Endothelial cell of umbilical vein (primary cell): Measurements from ENCODE around the gene RPS5. TPM values are rescaled to one million over a fixed set of nuclear protein-coding genes. Genes with fewer than 3 reads are reported as not detected.

Experiments used
- BruUV-seq: library from RNA; stranded (reverse); fragments of 400-500 nt; replicated peaks from 2 replicates; lab custom pipeline; 2021; lab: Mats Ljungman, UMichigan
- CTCF ChIA-PET: fragments of 300-600, 350-600 bp; sonication (Branson Sonifier 250); formaldehyde crosslinking; loops from one replicate; lab custom pipeline; 2021; ENCODE audit warnings: antibody characterized with exemption, inconsistent platforms; lab: Charles Lee
- POLR2A ChIA-PET: fragments of 300-600, 350-600 bp; sonication (Branson Sonifier 250); formaldehyde crosslinking; loops from one replicate; lab custom pipeline; 2021; ENCODE audit warnings: antibody characterized with exemption, inconsistent platforms; lab: Charles Lee
- DNase-seq: peaks from one replicate; pipeline ENCODE4 v3.0.0-alpha.2; 2011; ENCODE audit warnings: low read depth, low spot score
- FAIRE-seq: peaks from 2 replicates; lab custom pipeline; 2011; peaks lifted over from hg19 to GRCh38; lab: Jason Lieb, UNC
- H2AFZ ChIP-seq: 2 replicates; pipeline ENCODE4 v1.6.0; 2012; ENCODE audit warnings: low read depth, low read length, control low read depth, inconsistent platforms
- H3K27ac ChIP-seq: 2 replicates; pipeline ENCODE4 v1.5.1; 2011; ENCODE audit warnings: low read depth, mild to moderate bottlenecking, control low read depth, low read length, moderate library complexity; ENCODE audit not compliant: insufficient read depth
- H3K27me3 ChIP-seq, 2 experiments: 2 replicates each; pipeline versions ENCODE4 v1.6.0 to v1.6.1; 2011; ENCODE audit warnings: low read length in 2 of 2, mixed read lengths in 1 of 2; ENCODE audit not compliant: control insufficient read depth in 2 of 2, insufficient read depth in 2 of 2
- H3K36me3 ChIP-seq, 2 experiments: 2 replicates in 1 of 2; 3 replicates in 1 of 2; pipeline ENCODE4 v1.5.1; 2011; ENCODE audit warnings: low read length in 2 of 2, mild to moderate bottlenecking in 1 of 2, moderate library complexity in 1 of 2; ENCODE audit not compliant: control insufficient read depth in 2 of 2, insufficient read depth in 2 of 2; ENCODE audit errors: extremely low read depth in 1 of 2
- H3K4me1 ChIP-seq: 3 replicates; pipeline ENCODE4 v1.5.1; 2011; ENCODE audit warnings: mild to moderate bottlenecking, low read length; ENCODE audit not compliant: control insufficient read depth, insufficient read depth; ENCODE audit errors: extremely low read depth
- H3K4me2 ChIP-seq: 2 replicates; pipeline ENCODE4 v1.6.1; 2011; ENCODE audit warnings: low read length, control low read depth, mixed read lengths; ENCODE audit not compliant: insufficient read depth
- H3K4me3 ChIP-seq, 3 experiments: fragments of 200-600 bp in 1 of 3; sonication (generic), shearing (Covaris generic) in 1 of 3; replicated peaks in 1 of 3; 2 replicates each; pipeline ENCODE4 v1.5.1; 2011 to 2016; ENCODE audit warnings: control low read depth in 3 of 3, low read length in 3 of 3, mild to moderate bottlenecking in 2 of 3, inconsistent platforms in 1 of 3, low read depth in 1 of 3, moderate library complexity in 1 of 3; ENCODE audit not compliant: insufficient read depth in 1 of 3
- H3K79me2 ChIP-seq: 2 replicates; pipeline ENCODE4 v1.6.0; 2012; ENCODE audit warnings: low read length, inconsistent platforms; ENCODE audit not compliant: control insufficient read depth, insufficient read depth
- H3K9ac ChIP-seq: replicated peaks from 2 replicates; pipeline ENCODE3; 2011; ENCODE audit warnings: low read length, control low read depth; ENCODE audit not compliant: insufficient read depth; ENCODE audit errors: extremely low read depth
- H3K9me1 ChIP-seq: replicated peaks from 3 replicates; pipeline ENCODE4 v1.6.0; 2011; ENCODE audit warnings: mild to moderate bottlenecking, low read length; ENCODE audit not compliant: control insufficient read depth, insufficient read depth; ENCODE audit errors: extremely low read depth
- H3K9me3 ChIP-seq: replicated peaks from 2 replicates; pipeline ENCODE4 v1.5.1; 2012; ENCODE audit warnings: low read length, inconsistent platforms; ENCODE audit not compliant: control insufficient read depth, insufficient read depth
- H4K20me1 ChIP-seq: replicated peaks from 2 replicates; pipeline ENCODE3; 2011; ENCODE audit warnings: mild to moderate bottlenecking, low read length; ENCODE audit not compliant: control insufficient read depth, insufficient read depth; ENCODE audit errors: extremely low read depth
- EZH2 ChIP-seq: IDR thresholded peaks from 2 replicates; pipeline ENCODE4 v1.6.1; 2012; ENCODE audit warnings: borderline replicate concordance, low read depth, mild to moderate bottlenecking, moderate library complexity, low read length, inconsistent platforms; ENCODE audit not compliant: severe bottlenecking
- FOS ChIP-seq: IDR thresholded peaks from 2 replicates; pipeline ENCODE4 v1.6.1; 2011; ENCODE audit warnings: mild to moderate bottlenecking, low read length, moderate library complexity, borderline replicate concordance; ENCODE audit not compliant: insufficient read depth
- GATA2 ChIP-seq: IDR thresholded peaks from 2 replicates; pipeline ENCODE4 v1.7.0; 2011; ENCODE audit warnings: low read depth, mild to moderate bottlenecking, moderate library complexity, mixed read lengths, low read length; ENCODE audit not compliant: insufficient read length, insufficient read depth
- JUN ChIP-seq: IDR thresholded peaks from 2 replicates; pipeline ENCODE4 v1.6.1; 2011; ENCODE audit warnings: borderline replicate concordance, low read depth; ENCODE audit not compliant: insufficient read length, insufficient read depth
- MYC ChIP-seq: IDR thresholded peaks from one replicate; pipeline ENCODE4 v1.6.1; 2011; ENCODE audit warnings: mild to moderate bottlenecking, low read depth, low read length
- POLR2A ChIP-seq: IDR thresholded peaks from 2 replicates; pipeline ENCODE4 v1.6.1; 2012; ENCODE audit warnings: low read depth, mild to moderate bottlenecking, control low read depth, low read length
- POLR2AphosphoS5 ChIP-seq: IDR thresholded peaks from 2 replicates; pipeline ENCODE4 v1.6.1; 2012; ENCODE audit warnings: low read depth, mild to moderate bottlenecking, control low read depth, low read length, moderate library complexity; ENCODE audit not compliant: insufficient read depth
- dilution Hi-C: fragments of 300-500 bp; cut with MboI; formaldehyde crosslinking; loops from one replicate; pipeline ENCODE4 v1.15.0; 2019; ENCODE audit warnings: low sequenced_read_pairs; ENCODE audit not compliant: extremely low pct_ligation_motif_present
- intact Hi-C: fragments of 100-400 bp; cut with micrococcal nuclease; formaldehyde crosslinking; loops from one replicate; pipeline ENCODE4 v1.10.0; 2022
- polyA plus RNA-seq, 4 experiments: library from polyadenylated mRNA; depleted of rRNA in 3 of 4; stranded (reverse) in 3 of 4; unstranded in 1 of 4; fragments of >200 nt; gene quantifications; 2 replicates each; pipeline versions ENCODE4 v1.2.1 to v1.2.3, GENCODE V29; 2011 to 2012; ENCODE audit warnings: missing spikeins in 1 of 4
- total RNA-seq: library from RNA; stranded (reverse); gene quantifications from 2 replicates; pipeline ENCODE4 v1.2.3, GENCODE V29; 2021
- TF ChIP-seq, protein P1 (sequence below): IDR thresholded peaks from 2 replicates; pipeline ENCODE4 v1.6.1; 2011; ENCODE audit not compliant: insufficient read depth, insufficient read length
- TF ChIP-seq, protein P2 (sequence below), 2 donors: IDR thresholded peaks; 1 replicate in 1 of 2; 2 replicates in 1 of 2; pipeline ENCODE4 v1.5.1; 2011; ENCODE audit warnings: low read length in 2 of 2, mild to moderate bottlenecking in 2 of 2, moderate library complexity in 2 of 2, control low read depth in 1 of 2, inconsistent platforms in 1 of 2, low read depth in 1 of 2; ENCODE audit not compliant: insufficient read depth in 1 of 2; ENCODE audit errors: extremely low read depth in 1 of 2

The RPS5 gene
- total and polyA plus RNA-seq, 2 donors (not counting 3 experiments of a cell fraction or from before 2014, with no cell fraction given), result 993 to 3,430 TPM

DNA sequence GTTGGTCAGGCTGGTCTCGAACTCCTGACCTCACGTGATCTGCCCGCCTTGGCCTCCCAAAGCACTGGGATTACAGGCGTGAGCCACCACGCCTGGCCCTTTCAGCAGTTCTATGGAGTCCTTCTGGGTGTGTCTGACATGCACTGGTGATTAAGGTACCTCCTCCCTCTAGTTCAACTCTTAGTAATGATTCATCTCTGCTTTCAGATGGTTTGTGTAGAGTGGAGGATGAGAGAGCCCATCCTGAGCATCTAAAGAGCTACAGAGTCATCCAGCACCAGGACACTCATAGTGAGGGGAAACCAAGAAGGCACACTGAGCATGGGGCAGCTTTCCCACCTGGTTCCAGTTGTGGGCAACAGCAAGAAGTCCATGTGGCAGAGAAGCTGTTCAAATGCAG, 29.5 kb downstream of the RPS5 start:
- POLR2A ChIA-PET, result no interaction called here
- H2AFZ ChIP-seq, result no peak overlapping the region
- no peaks in the 10 kb centered on the region for H3K9me1 ChIP-seq
- dilution Hi-C loops (no loop called here), intact Hi-C loops (no loop called here)
- DNase-seq, result no peak
- FAIRE-seq, result no peak
- no peak overlapping the region for H3K9ac ChIP-seq
- BruUV-seq, result no TSS peak
- H3K4me1 ChIP-seq, result no peaks in the 10 kb centered on the region
- no peak overlapping the region for H3K4me3 ChIP-seq
- H4K20me1 ChIP-seq, result no peaks in the 10 kb centered on the region
- peaks cover 15 to 18% of the 10 kb centered on the region in 2 experiments for H3K36me3 ChIP-seq
- H3K4me2 ChIP-seq, result no peak overlapping the region
- peaks cover 12% of the 10 kb centered on the region for H3K9me3 ChIP-seq
- H3K27ac ChIP-seq, result no peak overlapping the region
- H3K27me3 ChIP-seq, result no peaks in the 10 kb centered on the region
- CTCF ChIA-PET, result interaction anchor here (1.0 kb wide), 1 partner anchor 8 kb away, joined by 4 read pairs; the partner anchor contains the start of gene ZNF584
- TF ChIP-seq EZH2 (no peak), POLR2AphosphoS5 (no peak), GATA2 (no peak), MYC (no peak)
- TF ChIP-seq, protein P1, sequence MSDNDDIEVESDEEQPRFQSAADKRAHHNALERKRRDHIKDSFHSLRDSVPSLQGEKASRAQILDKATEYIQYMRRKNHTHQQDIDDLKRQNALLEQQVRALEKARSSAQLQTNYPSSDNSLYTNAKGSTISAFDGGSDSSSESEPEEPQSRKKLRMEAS, result no peak
- no peaks in the 10 kb centered on the region for H3K79me2 ChIP-seq

DNA sequence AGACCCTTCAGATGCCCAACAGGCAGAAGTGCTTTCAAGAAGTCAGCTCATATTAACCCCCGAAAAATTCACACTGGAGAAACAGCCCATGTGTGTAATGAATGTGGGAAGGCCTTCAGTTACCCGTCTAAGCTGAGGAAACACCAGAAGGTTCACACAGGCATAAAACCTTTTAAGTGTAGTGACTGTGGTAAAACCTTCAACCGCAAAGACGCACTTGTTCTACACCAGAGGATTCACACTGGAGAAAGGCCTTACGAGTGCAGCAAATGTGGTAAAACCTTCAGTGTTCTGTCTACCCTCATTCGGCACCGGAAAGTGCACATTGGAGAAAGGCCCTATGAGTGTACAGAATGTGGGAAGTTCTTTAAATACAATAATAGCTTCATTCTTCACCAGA, 30.0 kb downstream of the RPS5 start:
- dilution Hi-C loops, result no loop called here
- ChIA-PET CTCF (interaction anchor here (1.0 kb wide), 1 partner anchor 9 kb away, joined by 4 read pairs; the partner anchor contains the start of gene ZNF584), POLR2A (no interaction called here)
- no TSS peak for BruUV-seq
- Histone ChIP-seq H4K20me1 (no peaks in the 10 kb centered on the region), H3K9me1 (no peaks in the 10 kb centered on the region), H3K4me2 (no peak overlapping the region), H3K36me3 (peaks cover 15 to 18% of the 10 kb centered on the region in 2 experiments), H3K4me3 (no peak overlapping the region), H3K79me2 (no peaks in the 10 kb centered on the region), H3K27ac (no peak overlapping the region), H3K27me3 (no peaks in the 10 kb centered on the region), H3K4me1 (no peaks in the 10 kb centered on the region), H3K9me3 (peaks cover 12% of the 10 kb centered on the region), H2AFZ (no peak overlapping the region), H3K9ac (no peak overlapping the region)
- DNase-seq, result no peak
- FAIRE-seq, result no peak
- intact Hi-C loops, result no loop called here
- no peak for TF ChIP-seq POLR2AphosphoS5
- no peak for TF ChIP-seq POLR2A
- no peak for TF ChIP-seq FOS
- no peak for TF ChIP-seq JUN
- no peak for TF ChIP-seq EZH2
- TF ChIP-seq GATA2, result no peak
- TF ChIP-seq, protein P1, result no peak
- TF ChIP-seq, protein P2, sequence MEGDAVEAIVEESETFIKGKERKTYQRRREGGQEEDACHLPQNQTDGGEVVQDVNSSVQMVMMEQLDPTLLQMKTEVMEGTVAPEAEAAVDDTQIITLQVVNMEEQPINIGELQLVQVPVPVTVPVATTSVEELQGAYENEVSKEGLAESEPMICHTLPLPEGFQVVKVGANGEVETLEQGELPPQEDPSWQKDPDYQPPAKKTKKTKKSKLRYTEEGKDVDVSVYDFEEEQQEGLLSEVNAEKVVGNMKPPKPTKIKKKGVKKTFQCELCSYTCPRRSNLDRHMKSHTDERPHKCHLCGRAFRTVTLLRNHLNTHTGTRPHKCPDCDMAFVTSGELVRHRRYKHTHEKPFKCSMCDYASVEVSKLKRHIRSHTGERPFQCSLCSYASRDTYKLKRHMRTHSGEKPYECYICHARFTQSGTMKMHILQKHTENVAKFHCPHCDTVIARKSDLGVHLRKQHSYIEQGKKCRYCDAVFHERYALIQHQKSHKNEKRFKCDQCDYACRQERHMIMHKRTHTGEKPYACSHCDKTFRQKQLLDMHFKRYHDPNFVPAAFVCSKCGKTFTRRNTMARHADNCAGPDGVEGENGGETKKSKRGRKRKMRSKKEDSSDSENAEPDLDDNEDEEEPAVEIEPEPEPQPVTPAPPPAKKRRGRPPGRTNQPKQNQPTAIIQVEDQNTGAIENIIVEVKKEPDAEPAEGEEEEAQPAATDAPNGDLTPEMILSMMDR (IDR thresholded peaks at IDR 0.05; ENCODE audit: extremely low read depth in 1 of 2, insufficient read depth in 1 of 2, low read depth in 1 of 2, low read length in 2 of 2), result no peak
- no peak for TF ChIP-seq MYC
